HG03139 (cell line): ENCODE measurements around the gene CROCC2.

Experiments
- ATAC-seq: cut with Tn5 transposase; IDR thresholded peaks from one replicate; pipeline ENCODE4 v1.9.1; 2021; ENCODE audit not compliant: unreplicated experiment

Gene CROCC2

GRCh38 chr2:240919786-240920782 lies 13.9 kb downstream of the CROCC2 start:
- no peak for ATAC-seq

GRCh38 chr2:240920783-240921231 lies 14.7 kb downstream of the CROCC2 start:
- no peak for ATAC-seq

- no peak for ATAC-seq
Measured at GRCh38 chr2:240921311-240921994, 15.3 kb downstream of the CROCC2 start.

- no peak for ATAC-seq
Measured at GRCh38 chr2:240921995-240922244, 15.8 kb downstream of the CROCC2 start.

- no peak for ATAC-seq
Measured at GRCh38 chr2:240922245-240922981, 16.3 kb downstream of the CROCC2 start.

DNA sequence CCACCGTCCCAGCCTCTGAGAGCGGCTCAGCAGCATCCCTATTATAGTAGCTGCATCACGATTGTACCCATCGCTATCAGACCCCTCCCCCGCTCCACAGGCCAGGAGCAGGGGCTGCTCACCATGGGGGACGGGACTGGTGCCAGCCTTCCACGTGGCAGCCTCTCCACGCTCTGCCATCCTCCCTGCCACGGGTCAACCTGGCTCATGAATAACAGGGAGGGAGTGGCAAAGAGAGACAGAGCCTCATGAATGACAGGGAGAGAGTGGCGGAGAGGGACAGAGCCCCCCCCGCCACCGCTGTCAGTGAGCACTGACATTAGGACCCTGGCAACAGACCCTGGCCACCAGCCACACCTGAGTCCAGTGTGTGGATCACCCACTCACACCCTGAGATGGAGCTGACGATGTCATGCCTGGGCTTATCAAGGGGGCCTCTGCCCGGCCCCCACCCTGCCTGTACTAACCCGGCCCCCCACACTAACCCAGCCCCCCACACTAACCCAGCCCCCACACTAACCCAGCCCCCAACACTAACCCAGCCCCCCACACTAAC lies 16.9 kb downstream of the CROCC2 start:
- no peak for ATAC-seq

GRCh38 chr2:240925191-240925567 lies 19.0 kb downstream of the CROCC2 start:
- ATAC-seq, result no peak

- no peak for ATAC-seq
Measured at GRCh38 chr2:240925568-240926515, 19.7 kb downstream of the CROCC2 start.

GRCh38 chr2:240926516-240927389 lies 20.6 kb downstream of the CROCC2 start:
- ATAC-seq, result no peak

DNA sequence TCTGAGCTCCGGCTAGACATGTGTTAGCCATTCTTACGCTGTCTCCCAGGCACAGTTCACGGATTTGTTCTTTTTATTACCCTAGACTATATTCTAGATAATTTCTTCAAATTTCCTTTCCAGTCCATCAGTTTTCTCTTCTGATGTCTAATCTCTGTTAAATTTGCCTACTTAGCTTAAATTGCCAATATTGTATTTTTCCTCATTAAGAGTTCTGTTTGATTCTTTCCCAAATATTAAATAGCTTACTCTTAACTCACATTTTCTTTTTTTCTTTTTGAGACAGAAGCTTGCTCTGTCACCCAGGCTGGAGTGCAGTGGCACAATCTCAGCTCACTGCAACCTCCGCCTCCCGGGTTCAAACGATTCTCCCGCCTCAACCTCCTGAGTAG lies 21.2 kb downstream of the CROCC2 start:
- ATAC-seq, result no peak

DNA sequence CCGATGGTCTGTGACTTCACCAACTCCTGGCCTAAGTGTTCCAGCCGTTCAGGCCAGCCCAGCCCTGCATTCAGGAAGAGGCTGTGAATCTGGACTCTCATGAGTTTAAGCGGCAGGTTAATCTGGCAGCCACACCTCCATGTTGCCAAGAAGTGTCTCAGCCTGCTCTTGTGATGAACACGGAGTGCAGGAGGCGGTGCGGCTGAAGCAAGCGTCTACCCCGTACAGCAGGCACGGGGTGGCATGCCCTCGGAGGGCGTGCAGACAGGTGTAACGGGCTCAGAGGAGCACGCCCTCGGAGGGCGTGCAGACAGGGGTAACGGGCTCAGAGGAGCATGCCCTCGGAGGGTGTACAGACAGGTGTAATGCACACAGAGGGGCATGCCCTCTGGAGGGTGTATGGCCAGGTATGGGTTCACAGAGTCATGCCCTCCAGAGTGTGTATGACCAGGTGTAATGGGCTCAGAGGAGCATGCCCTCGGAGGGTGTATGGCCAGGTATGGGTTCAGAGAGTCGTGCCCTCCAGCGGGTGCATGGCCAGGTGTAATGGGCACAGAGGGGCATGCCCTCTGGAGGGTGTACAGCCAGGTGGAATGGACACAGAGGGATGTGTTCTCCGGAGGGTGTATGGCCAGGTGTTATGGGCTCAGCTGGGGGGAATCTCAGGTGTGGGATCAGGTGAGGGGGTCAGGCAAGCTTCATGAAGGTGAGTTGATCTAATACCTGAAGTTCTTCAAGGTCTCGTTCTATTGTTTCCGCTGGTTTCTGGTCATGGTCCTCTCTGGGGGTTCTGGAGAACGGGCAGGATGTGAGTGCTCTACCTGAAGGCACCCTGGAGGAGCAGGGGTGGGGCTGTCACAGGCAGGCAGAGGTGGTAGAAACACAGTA lies 22.6 kb downstream of the CROCC2 start:
- no peak for ATAC-seq

DNA sequence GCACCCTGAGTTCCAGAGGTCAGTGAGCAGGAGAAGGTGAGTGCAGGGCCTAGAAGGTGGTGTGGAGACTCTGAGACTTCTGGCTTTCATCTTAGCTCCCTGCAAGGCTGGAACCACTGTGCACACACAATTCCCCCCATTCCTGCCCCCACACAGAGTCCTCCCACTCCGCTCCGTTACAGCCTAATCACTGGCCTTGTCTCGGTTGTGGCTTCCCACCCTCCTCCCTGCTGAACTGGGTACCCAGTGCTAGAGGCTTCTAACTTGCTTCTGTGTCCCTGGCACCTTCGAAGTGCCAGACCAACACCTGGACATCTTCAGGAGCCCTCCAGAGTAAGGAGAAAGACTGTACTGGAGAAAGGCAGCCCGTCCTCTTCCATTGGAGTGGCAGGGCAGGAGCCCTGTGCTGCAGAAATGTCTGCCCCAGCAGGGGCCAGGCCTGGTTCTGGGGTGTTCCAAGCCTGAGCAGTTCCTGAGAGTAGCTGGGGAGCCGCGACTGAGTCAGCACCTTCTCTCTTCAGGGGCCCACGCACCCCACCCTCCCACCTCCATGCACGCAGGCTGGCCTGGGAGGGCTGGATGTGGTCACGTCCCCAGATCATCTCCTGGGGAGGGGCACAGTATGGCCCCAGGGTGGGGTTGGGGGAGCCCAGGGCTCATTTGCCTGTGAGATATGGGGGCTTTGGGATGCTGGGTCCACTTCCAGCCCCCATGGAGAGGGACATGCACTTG lies 23.4 kb downstream of the CROCC2 start:
- ATAC-seq, result no peak

GRCh38 chr2:240930096-240930630 lies 24.0 kb downstream of the CROCC2 start:
- no peak for ATAC-seq

DNA sequence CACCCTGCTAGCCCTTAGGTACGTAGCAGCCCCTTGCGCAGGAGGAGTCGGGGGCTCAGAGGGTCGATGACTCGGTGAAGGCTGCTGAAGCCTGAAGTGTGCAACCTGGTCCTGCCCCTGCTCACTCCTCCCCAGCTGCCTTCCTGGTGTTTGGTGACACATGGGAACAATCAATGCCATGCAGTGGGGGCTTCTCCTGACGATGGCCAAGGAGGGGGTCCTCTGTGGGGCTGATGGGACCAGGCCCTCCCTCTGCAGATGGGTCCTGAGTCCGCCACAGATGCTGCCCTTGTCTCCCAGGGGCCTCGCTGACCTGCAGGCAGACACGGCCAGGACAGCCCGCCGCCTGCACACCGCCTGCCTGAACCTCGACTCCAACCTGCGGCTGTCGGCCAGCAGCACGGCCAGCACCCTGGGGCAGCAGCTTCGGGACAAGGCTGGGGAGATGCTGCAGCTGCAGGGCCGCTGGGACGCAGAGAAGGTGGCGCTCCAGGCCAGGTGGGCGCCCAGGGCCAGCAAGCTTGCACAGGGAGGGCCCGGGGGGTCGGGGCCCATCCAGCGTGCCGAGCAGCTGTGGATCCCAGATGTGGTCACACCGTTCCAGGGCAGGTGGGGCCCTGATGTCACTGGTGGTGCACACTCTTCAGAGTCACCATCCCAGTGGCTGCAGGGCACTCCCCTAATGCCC lies 24.6 kb downstream of the CROCC2 start:
- ATAC-seq, result no peak

DNA sequence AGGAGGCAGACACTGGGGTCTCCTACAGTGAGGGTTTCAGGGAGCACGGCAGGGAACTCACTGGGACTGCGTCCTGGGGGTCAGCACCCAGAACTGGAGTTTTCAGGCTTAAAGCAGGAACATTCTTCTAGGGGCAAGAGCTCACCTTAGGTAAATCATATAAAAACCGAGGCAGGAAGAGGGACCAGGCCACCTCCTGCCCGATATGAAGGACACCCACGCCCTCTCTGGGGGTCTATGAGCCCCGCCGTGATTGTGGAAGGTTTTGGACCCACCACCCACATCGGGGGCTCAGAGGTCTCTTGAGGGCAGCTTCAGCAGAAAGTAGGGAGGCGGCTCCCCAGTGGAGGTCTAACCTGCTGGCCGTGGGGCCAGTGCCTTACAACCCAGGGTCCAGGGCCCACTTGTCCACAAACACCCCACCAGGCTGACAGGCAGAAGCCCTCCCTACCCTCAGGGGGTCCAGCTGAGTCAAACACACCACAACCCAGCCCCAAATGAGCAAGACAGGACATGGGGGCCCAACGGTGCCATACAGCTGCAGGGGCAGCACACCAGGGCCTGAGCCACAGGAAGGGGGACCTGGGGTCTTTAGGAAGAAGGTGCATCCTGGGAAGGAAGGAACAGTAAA lies 25.3 kb downstream of the CROCC2 start:
- ATAC-seq, result no peak

DNA sequence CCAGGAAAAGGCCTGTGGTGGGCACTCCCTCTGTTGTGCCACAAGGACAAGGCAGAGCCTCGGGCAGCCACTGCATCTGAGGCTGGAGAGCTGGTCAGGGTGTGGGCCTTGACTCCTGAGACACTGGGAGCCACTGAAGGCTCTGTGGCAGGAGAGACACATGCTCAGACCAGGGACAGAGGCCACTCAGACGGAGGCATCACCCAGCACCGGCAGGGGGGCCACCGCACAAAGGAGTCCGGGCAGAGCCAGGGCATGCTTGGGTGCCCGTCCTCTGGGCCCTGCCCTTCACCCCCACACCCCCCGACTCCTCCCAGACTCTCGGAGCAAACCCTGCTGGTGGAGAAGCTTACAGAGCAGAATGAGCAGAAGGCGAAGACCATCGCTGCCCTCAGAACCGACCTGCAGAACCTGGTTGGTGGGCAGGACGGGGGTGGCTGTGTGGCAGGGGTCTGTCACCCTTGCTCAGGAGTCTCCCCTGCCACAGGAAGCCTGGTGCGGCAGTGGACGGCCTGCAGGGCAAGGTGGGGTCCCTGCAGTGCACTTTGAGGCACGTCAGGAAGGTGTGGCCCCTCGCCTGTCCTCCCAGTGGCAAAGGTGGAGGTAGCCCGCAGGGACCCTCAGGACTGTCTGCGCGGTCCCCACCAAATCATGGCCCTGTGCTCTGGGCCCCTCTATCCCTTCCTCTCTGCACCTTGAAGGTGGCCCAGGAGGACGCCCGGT lies 26.0 kb downstream of the CROCC2 start:
- ATAC-seq, result no peak
